Suprapubic skin (tissue), 4 donors: Measurements from ENCODE around the gene MDM1. TPM values are rescaled to one million over a fixed set of nuclear protein-coding genes. Genes with fewer than 3 reads are reported as not detected.

Experiments
- DNase-seq, 2 donors: peaks; one replicate each; pipeline ENCODE4 v3.0.0-alpha.2; 2019; ENCODE audit warnings: low spot score in 2 of 2
- H3K27ac ChIP-seq: fragments of 200-600 bp; sonication (generic); one replicate; pipeline ENCODE4 v1.5.1; 2019
- H3K27me3 ChIP-seq: fragments of 200-600 bp; sonication (generic); one replicate; pipeline ENCODE4 v1.5.1; 2019
- H3K36me3 ChIP-seq: fragments of 200-600 bp; sonication (generic); one replicate; pipeline ENCODE4 v1.5.1; 2019
- H3K4me1 ChIP-seq: fragments of 200-600 bp; sonication (generic); one replicate; pipeline ENCODE4 v1.5.1; 2019
- H3K4me3 ChIP-seq: fragments of 200-600 bp; sonication (generic); one replicate; pipeline ENCODE4 v1.5.1; 2019; ENCODE audit warnings: mild to moderate bottlenecking
- H3K9me3 ChIP-seq: fragments of 200-600 bp; sonication (generic); one replicate; pipeline ENCODE4 v1.5.1; 2019
- CTCF ChIP-seq, 2 donors: fragments of 200-600 bp in 1 of 2; fragments of 450-650 bp in 1 of 2; sonication (generic) in 1 of 2; IDR thresholded peaks; one replicate each; pipeline ENCODE4 v1.5.1; 2016 to 2019; ENCODE audit warnings: antibody characterized with exemption in 2 of 2, mild to moderate bottlenecking in 1 of 2, moderate library complexity in 1 of 2
- EP300 ChIP-seq: sonication (generic); formaldehyde crosslinking; IDR thresholded peaks from one replicate; pipeline ENCODE4 v1.6.1; 2017; ENCODE audit warnings: antibody characterized with exemption
- POLR2A ChIP-seq, 2 donors: fragments of 450-650 bp; IDR thresholded peaks; one replicate each; pipeline ENCODE4 v1.6.1; 2017; ENCODE audit warnings: antibody characterized with exemption in 2 of 2, mild to moderate bottlenecking in 2 of 2, moderate library complexity in 2 of 2
- POLR2AphosphoS5 ChIP-seq, 3 donors: sonication (generic); formaldehyde crosslinking; IDR thresholded peaks; one replicate each; pipeline ENCODE4 v1.6.1; 2017; ENCODE audit warnings: antibody characterized with exemption in 3 of 3
- WGBS: methylation state at CpG from one replicate; pipeline ENCODE4 v1.1.5; 2018; 5-methylcytosine and 5-hydroxymethylcytosine counted together
- total RNA-seq, 4 donors: library from RNA; depleted of rRNA; stranded (reverse); fragments of >200 nt; gene quantifications; one replicate each; pipeline ENCODE4 v1.1.0, GENCODE V29; 2016

MDM1 gene
- total RNA-seq, 4 donors from 2014 or later = 4.1 to 10.2 (median 7.0) TPM

- peaks cover 30% of the 10 kb centered on the region for H3K4me1 ChIP-seq
- no peaks in the 10 kb centered on the region for H3K27me3 ChIP-seq
- H3K9me3 ChIP-seq = no peaks in the 10 kb centered on the region
- H3K27ac ChIP-seq = no peak overlapping the region
- H3K4me3 ChIP-seq = no peak overlapping the region
- WGBS = 89% methylated on average over 4 of the region's 4 CpGs
- no peak for DNase-seq
- TF ChIP-seq EP300 = no peak
- TF ChIP-seq CTCF (IDR thresholded peaks at IDR 0.05) = no peak
- TF ChIP-seq POLR2AphosphoS5 (IDR thresholded peaks at IDR 0.05) = no peak
- no peak for TF ChIP-seq POLR2A (IDR thresholded peaks at IDR 0.05)
- H3K36me3 ChIP-seq = no peaks in the 10 kb centered on the region
These were observed 43.9 kb upstream of the MDM1 start for GRCh38 chr12:68375756-68376695.

- H3K27me3 ChIP-seq = no peaks in the 10 kb centered on the region
- TF ChIP-seq CTCF (IDR thresholded peaks at IDR 0.05) (no peak), EP300 (no peak), POLR2A (IDR thresholded peaks at IDR 0.05) (no peak), POLR2AphosphoS5 (IDR thresholded peaks at IDR 0.05) (no peak)
- H3K4me1 ChIP-seq = peaks cover 26% of the 10 kb centered on the region
- H3K9me3 ChIP-seq = no peaks in the 10 kb centered on the region
- H3K36me3 ChIP-seq = no peaks in the 10 kb centered on the region
- H3K4me3 ChIP-seq = no peak overlapping the region
- WGBS = 74% methylated on average over 10 of the region's 10 CpGs
- peak overlapping the region; percentile 19 for H3K27ac ChIP-seq
- DNase-seq = no peak
These were observed 42.3 kb upstream of the MDM1 start for GRCh38 chr12:68374307-68374982.

- H3K27ac ChIP-seq = no peak overlapping the region
- 87% methylated on average over 3 of the region's 3 CpGs for WGBS
- H3K4me3 ChIP-seq = no peak overlapping the region
- no peaks in the 10 kb centered on the region for H3K36me3 ChIP-seq
- H3K27me3 ChIP-seq = no peaks in the 10 kb centered on the region
- H3K4me1 ChIP-seq = peaks cover 19% of the 10 kb centered on the region
- no peaks in the 10 kb centered on the region for H3K9me3 ChIP-seq
- TF ChIP-seq POLR2A (IDR thresholded peaks at IDR 0.05) (no peak), CTCF (IDR thresholded peaks at IDR 0.05) (no peak), EP300 (no peak), POLR2AphosphoS5 (IDR thresholded peaks at IDR 0.05) (no peak)
- DNase-seq = no peak
These were observed 38.5 kb upstream of the MDM1 start for GRCh38 chr12:68370667-68371066.

GRCh38 chr12:68370006-68370590, 37.9 kb upstream of the MDM1 start:
- DNase-seq = no peak
- H3K27me3 ChIP-seq = no peaks in the 10 kb centered on the region
- H3K9me3 ChIP-seq = no peaks in the 10 kb centered on the region
- H3K4me3 ChIP-seq = no peak overlapping the region
- 80% methylated on average over 8 of the region's 8 CpGs for whole genome bisulfite sequencing
- peaks cover 24% of the 10 kb centered on the region for H3K4me1 ChIP-seq
- no peak for TF ChIP-seq POLR2AphosphoS5 (IDR thresholded peaks at IDR 0.05)
- TF ChIP-seq POLR2A (IDR thresholded peaks at IDR 0.05) = no peak
- TF ChIP-seq EP300 = no peak
- TF ChIP-seq CTCF (IDR thresholded peaks at IDR 0.05) = no peak
- no peak overlapping the region for H3K27ac ChIP-seq
- no peaks in the 10 kb centered on the region for H3K36me3 ChIP-seq

- Histone ChIP-seq H3K36me3 (no peaks in the 10 kb centered on the region), H3K4me1 (peaks cover 27% of the 10 kb centered on the region), H3K27ac (no peak overlapping the region), H3K27me3 (no peaks in the 10 kb centered on the region), H3K4me3 (no peak overlapping the region), H3K9me3 (no peaks in the 10 kb centered on the region)
- 62% methylated on average over 2 of the region's 2 CpGs for WGBS
- no peak for DNase-seq
- TF ChIP-seq POLR2A (IDR thresholded peaks at IDR 0.05) = no peak
- no peak for TF ChIP-seq EP300
- TF ChIP-seq CTCF (IDR thresholded peaks at IDR 0.05) = no peak
- no peak for TF ChIP-seq POLR2AphosphoS5 (IDR thresholded peaks at IDR 0.05)
These were observed 36.2 kb upstream of the MDM1 start for GRCh38 chr12:68368327-68368726.
